HuH-7.5 (cell line): Measurements from ENCODE around the gene OTUB2.
"Not testable (repeated sequence)": the region's sequence is repeated elsewhere in the genome, so short reads cannot be mapped to it uniquely, and the experiment has no call there.

ENCODE experiments used
- DNase-seq: peaks from one replicate; pipeline ENCODE4 v3.0.0; 2011; ENCODE audit warnings: low spot score

The OTUB2 gene

DNA sequence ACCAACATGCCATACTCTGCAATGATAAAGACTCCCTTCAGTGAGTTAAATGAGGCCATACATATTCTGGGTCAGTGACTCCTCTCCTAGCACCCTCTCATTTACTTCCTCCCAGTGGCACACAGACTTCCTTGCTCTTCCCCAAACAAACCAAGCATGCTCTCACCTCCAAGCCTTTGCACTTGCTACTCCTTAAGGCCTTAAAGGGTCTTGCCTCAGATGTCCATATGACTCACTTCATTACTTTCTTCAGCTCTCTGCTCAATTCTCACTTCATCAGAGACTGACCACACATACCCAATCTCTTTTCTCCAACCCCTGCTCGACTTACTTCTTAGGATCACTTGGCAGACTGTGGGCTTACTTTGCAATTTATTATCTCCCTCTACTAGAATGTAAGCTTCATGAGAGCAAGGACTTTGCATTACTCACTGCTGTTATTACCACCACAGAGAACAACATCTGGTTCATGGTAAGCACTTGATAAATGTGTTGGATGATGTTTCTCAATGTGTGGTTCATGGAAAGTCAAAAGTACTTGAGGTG is 32.1 kb downstream of the OTUB2 start:
- no peak for DNase-seq

DNA sequence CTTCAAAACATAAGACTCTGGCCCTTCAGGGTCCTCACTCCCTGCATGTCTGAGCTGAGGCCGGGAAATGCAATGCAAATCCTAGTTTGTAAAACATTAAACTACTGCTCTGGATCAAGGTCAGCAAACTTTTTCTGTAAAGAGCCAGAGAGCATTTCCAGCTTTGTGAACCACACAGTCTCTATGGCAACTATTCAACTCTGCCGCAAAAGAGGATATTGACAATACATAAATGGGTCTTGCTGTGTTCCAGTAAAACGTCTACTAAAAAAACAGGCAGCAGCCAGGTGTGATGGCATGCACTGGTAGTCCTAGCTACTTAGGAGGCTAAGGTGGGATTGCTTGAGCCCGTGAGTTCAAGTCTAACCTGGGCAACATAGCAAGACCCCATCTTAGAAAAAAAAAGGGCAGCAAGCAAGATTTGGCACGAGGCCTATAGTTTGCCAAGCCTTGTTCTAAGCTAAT is 32.6 kb downstream of the OTUB2 start:
- no peak for DNase-seq

DNA sequence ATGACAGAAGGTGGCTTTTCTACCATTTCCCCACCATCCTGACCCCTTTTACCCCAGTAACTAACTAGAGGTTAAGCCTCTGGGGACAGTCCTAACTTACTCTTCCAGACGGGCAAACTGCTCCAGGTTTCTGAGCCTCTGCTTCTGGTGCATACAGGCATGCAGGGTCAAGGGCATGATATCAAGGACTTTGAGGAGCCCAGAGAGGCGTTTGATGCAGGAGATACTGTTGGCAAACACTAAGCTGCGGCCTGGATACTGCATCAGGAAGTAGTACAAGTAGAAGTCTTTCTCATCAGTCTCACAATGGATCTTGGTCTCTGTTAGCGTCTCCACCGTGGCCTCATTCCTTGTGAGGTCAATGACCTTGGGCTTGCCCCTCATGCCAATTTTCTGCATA is 33.9 kb downstream of the OTUB2 start:
- no peak for DNase-seq

DNA sequence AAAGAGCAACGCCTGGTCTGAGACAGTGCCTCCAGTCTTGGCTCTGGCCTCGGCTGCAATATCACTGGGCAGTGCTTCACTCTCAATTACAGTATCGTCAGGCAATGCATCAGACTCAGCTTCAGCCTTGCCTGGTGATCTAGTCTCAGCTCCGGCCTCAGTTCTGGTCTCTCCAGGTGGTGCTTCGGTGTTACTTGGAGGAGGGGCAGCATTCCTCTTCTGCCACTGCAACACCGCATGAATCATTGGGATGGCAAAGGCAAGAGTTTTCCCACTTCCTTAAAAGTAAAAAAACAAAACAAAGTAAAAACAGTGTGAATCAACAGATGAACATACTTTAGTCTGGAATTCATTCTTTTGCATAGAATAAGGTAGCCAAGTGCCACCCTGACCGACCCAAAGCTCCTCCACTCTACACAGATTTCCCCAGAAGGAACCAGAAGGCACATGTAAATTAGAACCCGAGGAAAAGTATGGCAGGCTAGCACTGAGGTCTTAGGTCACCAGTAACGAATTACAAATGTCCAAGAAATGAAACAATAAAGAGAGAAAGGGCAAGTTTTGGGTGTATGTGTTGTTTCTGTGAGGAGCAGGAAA is 36.3 kb downstream of the OTUB2 start:
- DNase-seq: no peak

DNA sequence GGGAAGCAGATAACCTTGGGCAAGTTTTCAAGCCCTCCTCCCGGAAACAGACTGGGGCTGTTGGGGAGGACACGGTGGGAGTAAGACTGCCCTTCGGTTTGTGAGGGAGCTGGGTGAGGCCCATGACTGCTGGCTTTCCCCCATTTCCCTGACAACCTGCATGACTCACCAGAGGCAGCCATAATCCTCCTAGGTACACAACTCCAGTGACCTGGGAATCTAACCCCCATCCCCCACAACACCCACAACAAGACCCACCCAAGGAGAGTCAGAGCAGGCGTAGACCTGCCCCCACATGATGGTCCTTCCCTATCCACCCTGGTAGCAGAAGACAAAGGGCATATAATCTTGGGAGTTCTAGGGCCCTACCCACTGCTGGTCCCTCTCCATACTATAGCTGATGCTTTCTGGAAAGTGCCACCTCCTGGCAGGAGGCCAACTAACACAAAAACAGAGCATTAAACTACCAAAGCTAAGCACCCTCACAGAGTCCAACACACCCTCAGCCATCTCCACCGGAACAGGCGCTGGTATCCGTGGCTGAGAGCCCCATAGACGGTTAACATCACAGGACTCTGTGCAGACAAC is 40.0 kb downstream of the OTUB2 start:
- DNase-seq: no peak

DNA sequence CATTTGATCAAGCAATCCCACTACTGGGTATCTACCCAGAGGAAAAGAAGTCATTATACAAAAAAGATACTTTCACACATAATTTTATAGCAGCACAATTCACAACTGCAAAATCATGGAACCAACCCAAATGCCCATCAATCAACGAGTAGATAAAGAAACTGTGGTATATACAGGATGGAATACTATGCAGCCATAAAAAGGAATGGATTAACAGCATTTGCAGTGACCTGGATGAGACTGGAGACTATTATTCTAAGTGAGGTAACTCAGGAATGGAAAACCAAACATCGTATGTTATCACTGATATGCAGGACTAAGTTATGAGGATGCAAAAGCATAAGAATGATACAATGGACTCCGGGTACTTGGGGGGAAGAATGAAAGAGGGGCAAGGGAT is 45.9 kb downstream of the OTUB2 start:
- not testable (repeated sequence) for DNase-seq

DNA sequence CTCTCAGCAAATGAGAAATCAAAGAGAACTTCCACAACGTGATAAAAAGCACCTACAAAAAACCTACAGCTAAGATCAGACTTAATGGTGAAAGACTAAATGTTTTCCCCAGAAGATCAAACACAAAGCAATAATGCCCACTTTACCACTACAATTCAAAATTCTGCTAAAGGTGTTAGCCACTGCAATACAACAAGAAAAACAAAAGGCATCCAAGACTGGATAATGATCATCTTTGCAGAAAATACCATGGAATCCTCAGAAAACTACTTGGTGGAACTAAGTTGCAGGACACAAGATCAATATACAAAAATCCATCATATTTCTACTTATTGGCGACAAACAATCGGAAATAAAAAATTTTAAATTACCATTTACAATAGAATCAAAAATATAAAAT is 48.4 kb downstream of the OTUB2 start:
- no peak for DNase-seq

DNA sequence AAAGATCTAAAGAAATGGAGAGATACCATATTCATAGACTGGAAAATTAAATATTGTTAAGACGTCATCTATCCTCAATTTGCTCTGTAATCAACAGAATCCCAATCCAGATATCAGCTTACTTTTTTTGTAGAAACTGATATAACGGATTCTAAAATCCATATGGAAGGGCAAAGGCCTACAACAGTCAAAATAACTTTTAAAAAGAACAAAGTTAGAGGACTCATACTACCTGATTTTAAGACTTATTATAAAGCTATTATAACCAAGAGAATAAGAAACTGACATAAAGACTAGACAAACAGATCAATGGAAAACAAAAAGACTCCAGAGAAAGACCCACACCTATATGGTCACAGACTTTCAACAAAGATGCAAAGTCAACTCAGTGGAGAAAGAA is 48.9 kb downstream of the OTUB2 start:
- DNase-seq: no peak

DNA sequence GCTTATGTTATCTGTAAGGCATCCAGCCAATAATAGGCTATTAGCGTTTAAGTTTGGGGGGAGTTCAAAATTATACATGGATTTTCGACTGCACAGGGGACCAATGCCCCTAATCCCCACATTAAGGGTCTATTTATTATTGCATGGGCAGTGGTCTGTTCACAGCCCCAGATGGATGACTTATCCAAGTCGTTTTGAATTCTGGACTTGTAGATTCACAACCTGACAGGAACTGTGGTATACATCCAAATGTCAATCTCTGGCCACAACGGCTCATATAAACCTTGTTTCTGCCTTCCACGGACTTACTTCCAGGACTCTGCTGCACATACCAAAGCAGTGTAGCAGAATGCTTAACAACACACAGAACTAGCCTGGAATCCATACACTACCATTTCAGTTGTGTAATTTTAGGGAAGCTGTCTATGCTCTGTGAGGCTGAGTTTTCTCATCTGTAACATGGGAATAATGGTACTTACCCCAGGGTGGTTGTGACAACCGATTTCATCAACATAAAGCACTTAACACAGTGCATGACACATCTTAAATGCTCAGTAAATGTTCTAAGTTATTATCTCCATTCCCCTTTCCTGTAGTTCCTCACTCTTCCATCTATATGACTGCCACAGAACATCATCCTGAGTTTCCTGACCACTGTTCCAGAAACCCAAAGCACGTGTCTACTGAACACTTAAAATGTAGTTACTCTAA is 51.1 kb downstream of the OTUB2 start:
- DNase-seq: no peak

DNA sequence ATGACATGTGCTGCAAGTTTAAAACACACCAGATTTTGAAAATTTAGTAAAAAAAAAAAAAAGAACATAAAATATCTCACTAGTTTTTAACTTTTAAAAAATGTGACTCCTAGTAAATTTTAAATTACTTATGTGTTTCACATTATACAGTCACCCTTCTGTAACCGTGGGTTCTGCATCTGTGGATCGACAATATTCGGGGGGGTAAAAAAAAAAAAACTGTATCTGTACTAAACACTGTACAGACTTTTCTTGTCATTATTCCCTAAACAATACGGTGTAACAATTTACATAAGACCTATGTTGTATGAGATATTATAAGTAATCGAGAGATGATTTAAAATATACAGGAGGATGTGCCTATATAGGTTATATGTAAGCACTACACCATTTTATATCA is 51.7 kb downstream of the OTUB2 start:
- DNase-seq: no peak

DNA sequence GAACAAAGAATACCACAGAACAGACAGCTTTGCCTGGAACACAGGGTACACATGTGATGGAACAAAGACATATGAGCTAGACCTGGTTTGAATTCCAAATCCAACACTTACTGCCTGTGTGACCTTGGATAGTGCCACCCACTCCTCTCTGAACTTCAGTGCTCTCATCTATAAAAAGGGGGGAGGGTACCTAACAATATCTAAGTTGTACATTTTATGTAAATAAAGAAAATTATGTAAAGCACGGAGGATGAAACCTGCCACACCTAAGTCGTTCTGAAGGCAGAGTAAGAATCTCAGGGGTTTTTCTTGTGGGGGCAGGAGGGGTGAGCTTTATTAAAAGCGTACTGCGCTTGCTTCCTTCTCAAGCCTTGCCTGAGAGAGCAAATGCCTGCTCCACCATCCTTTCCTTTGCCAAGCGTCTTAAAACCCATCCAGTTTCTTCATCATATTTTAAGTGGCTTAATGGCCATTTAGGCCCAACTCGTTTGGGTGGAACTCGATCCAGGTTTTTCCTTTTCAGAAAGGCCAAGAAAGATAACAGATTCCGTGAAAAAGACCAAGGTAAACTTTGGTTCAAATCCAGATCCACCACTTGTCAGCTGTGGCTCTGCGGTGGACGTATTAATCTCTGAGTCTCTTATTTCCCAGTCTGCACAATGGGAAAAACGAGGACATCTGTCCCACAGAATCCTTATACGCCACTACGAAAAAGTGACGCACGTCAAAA is 53.9 kb downstream of the OTUB2 start:
- peak; percentile 29 for DNase-seq

DNA sequence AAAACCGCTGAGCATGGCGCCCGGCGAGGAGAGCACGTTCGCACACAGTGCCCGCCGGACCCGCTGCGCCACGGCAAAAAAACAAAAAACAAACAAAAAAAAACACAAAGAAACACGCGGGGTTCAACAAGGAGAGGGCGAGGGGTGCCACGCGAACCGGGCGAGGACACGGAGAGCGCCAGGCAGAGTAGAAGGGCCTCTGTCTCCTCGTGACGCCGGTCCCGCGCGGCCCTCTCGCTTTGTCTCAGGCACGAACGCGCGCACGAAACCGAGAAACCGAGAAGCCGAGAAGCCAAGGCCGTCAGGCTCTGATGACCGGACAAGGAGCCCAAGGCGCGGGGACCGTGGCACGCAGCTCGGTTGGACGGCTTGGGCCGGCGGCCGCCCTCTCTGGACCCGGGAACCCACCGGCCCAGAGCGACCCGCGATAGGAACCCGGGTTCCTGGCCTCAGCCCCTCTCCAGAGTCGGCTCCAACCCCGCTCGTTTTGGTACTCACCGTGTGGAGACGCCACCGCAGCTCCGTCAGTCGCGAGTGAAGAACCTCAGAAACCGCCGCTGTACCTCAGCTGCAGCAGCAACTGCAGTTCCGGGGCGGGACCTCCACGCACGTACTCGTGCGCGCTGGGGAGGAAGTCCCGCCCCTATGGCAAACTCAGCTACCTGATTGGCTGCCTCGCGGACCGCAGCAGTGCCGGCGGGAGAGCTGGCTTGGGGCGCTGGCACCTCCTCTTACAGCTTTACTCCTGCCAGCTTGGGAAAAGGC is 54.7 kb downstream of the OTUB2 start, which contains the start of the genes DDX24 and IFI27L1:
DDX24 (minus strand) TSS at position 582 of the 765 bp plus-strand sequence. CDS start 1,460 bp downstream, outside the sequence.
IFI27L1 (plus strand) TSS at position 690 of the 765 bp plus-strand sequence. CDS start 15,628 bp downstream, outside the sequence.
- DNase-seq: peak; percentile 87

DNA sequence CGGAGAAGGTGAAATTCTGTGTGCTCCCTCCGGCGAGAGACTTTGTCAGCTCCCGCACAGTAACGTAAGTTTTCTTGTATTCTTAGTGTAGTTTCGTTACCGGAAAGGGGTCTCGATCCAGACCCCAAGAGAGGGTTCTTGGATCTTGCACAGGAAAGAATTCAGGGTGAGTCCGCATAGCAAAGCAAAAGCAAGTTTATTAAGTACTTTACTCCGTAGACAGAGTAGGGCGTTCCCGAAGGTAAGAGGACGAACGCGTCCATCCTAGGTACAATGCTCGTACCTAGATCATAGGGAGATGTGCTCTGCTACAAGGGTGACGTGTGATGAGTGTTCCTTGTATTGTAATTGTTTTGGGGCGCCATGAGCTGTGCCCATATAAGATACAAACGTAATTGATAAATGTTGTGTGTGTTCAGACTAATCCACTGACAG is 55.3 kb downstream of the OTUB2 start:
- no peak for DNase-seq

DNA sequence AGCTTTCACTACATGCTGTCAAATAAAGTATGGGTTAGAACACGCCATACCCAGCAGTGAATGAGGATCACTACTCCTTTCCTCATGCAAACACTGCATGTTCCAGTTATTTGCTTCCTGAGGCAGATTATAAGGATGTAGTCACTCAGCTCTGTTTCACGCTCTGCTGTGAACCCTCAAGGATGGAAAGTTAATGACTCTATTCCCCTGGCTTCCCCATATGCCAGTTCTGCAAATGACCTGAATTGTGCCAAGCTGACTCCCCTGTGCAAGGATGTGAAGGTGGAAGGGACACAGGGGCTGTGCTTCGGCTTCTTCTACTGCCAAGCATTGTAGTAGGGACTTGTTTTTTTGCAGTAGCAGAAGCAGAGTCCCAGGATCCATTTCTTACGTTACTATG is 61.8 kb downstream of the OTUB2 start:
- no peak for DNase-seq

DNA sequence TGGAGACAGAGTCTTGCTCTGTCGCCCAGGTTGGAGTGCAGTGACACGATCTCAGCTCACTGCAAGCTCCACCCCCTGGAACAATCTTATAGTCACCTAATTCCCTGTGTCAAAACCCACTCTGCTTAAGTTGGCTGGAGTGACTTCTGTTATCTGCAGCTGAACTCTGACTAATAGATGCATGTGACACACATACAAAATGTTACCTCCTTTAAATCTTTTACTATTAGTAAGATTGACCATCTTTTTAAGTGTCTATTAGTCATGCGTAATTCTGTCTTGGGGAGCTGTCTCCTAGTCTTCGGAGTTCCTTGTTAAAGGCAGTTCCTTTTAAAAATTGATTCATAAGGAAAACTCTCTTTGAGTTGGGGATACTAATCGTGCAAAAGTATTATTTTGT is 62.4 kb downstream of the OTUB2 start:
- DNase-seq: no peak

DNA sequence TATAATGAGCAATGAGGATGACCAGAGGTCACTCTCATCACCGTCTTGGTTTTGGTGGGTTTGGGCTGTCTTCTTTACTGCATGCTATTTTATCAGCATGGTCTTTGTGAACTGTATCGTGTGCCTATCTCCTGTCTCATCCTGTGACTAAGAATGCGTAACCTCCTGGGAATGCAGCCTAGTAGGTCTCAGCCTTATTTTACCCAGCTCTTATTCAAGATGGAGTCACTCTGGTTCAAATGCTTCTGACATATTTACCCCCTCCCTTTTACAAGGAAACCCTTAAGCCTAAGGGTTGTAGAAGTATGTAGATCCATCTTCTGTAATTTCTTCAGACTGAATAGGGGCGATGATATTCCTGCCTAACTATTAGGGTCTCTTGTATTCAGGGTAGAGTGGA is 63.3 kb downstream of the OTUB2 start:
- no peak for DNase-seq

DNA sequence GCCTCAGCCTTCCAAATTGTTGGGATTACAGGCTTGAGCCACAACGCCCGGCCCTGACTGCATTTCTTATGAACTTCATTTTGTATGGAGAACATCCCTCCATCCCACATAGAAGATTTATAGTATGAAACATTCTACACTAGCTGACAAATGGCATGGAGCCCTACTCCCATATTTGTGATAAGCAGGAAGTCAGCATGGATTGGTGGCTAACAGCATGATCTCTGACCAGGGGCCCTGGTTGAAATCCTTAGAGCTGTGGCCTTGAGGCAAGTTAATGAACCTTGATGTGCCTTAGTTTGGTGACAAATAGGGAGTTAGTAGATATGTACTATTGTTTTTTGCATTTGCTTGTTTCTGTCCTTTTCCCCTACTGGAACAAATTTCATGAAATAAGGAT is 67.3 kb downstream of the OTUB2 start:
- no peak for DNase-seq

DNA sequence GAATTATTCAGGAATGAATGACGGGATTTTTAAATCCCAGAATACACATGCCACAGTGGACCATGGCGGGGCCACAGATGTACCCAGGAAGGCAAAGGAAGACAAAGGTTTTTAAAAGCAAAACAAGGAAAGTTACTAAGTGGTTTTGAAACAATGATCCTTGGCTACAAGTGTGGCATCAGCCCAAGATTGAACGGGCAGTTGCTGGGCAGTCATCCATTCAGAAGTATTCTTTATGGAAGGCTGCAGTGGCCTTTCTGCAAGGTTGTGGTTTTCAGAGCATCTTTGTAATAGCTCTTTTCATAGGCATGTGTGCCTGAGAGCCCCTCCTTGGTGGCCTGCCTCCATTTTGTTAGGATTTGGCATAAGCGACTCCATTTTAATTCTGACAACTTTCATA is 71.0 kb downstream of the OTUB2 start:
- no peak for DNase-seq
